A549 (cell line): Measurements from ENCODE around the gene SH3RF3. TPM values are rescaled to one million over a fixed set of nuclear protein-coding genes. Genes with fewer than 3 reads are reported as not detected.

Experiments
- ATAC-seq, 2 experiments: fragments of 200-7000 bp in 1 of 2; fragments of >200 bp in 1 of 2; cut with Nextera tagmentation in 1 of 2; cut with Tn5 transposase in 1 of 2; 3 replicates each; pipeline versions ENCODE4 v1.8.0 to v1.9.1; 2018 to 2020; ENCODE audit warnings: mild to moderate bottlenecking in 1 of 2, moderate library complexity in 1 of 2
- CTCF ChIA-PET: fragments of 300-600 bp; sonication (Branson Sonifier 250); formaldehyde crosslinking; extraction: SDS; loops from one replicate; lab custom pipeline; 2021; ENCODE audit warnings: antibody characterized with exemption, inconsistent platforms; lab: Yijun Ruan, JAX
- POLR2A ChIA-PET: fragments of 350-600 bp; formaldehyde crosslinking; extraction: SDS; loops from one replicate; lab custom pipeline; 2021; ENCODE audit warnings: antibody characterized with exemption, inconsistent platforms; lab: Yijun Ruan, JAX
- DNase-seq, 2 experiments: peaks; one replicate each; pipeline versions ENCODE4 v3.0.0 to v3.0.0-alpha.2; 2011 to 2016; ENCODE audit warnings: low read depth in 1 of 2, low spot score in 1 of 2
- FAIRE-seq: peaks from 2 replicates; lab custom pipeline; 2011; peaks lifted over from hg19 to GRCh38; lab: Jason Lieb, UNC
- H3K27ac ChIP-seq, 2 experiments: fragments of >200 bp; sonication (Bioruptor Twin); formaldehyde crosslinking; 3 replicates each; pipeline ENCODE4 v1.5.1; 2016 to 2017
- H3K4me1 ChIP-seq: fragments of >200 bp; sonication (Bioruptor Twin); formaldehyde crosslinking; 3 replicates; pipeline ENCODE4 v1.6.1; 2016
- H3K4me2 ChIP-seq: fragments of >200 bp; sonication (Bioruptor Twin); formaldehyde crosslinking; 3 replicates; pipeline ENCODE4 v1.6.1; 2016
- H3K4me3 ChIP-seq: fragments of >200 bp; sonication (Bioruptor Twin); formaldehyde crosslinking; 3 replicates; pipeline ENCODE4 v1.5.1; 2016
- H3K9me3 ChIP-seq: fragments of >200 bp; sonication (Bioruptor Twin); formaldehyde crosslinking; 3 replicates; pipeline ENCODE4 v1.6.1; 2016
- ATOH8 ChIP-seq: fragments of 250-450 bp; sonication (Bioruptor Pico); IDR thresholded peaks from 2 replicates; pipeline ENCODE4 v1.5.0; 2020; ENCODE audit warnings: low read depth, mild to moderate bottlenecking, moderate library complexity
- BHLHE40 ChIP-seq: IDR thresholded peaks from 2 replicates; pipeline ENCODE4 v1.6.1; 2012; ENCODE audit warnings: low read depth, low read length, inconsistent platforms
- CBX2 ChIP-seq: fragments of 200-600 bp; sonication (generic); IDR thresholded peaks from 2 replicates; pipeline ENCODE4 v1.6.1; 2016; ENCODE audit warnings: low read depth, mild to moderate bottlenecking, borderline replicate concordance
- CBX8 ChIP-seq: fragments of 200-600 bp; sonication (generic); IDR thresholded peaks from 2 replicates; pipeline ENCODE4 v1.6.1; 2016
- E2F6 ChIP-seq: IDR thresholded peaks from 2 replicates; pipeline ENCODE4 v1.6.1; 2012; ENCODE audit warnings: low read depth, borderline replicate concordance
- EP300 ChIP-seq, 2 experiments: fragments of >200 bp; sonication (Bioruptor Twin); formaldehyde crosslinking; IDR thresholded peaks; 2 replicates in 1 of 2; 3 replicates in 1 of 2; pipeline ENCODE4 v1.6.1; 2016 to 2017
- ESRRA ChIP-seq: fragments of 150-350 bp; IDR thresholded peaks from 2 replicates; pipeline ENCODE4 v1.6.1; 2014; ENCODE audit warnings: mild to moderate bottlenecking, low read length, borderline replicate concordance
- FOXS1 ChIP-seq: fragments of 250-450 bp; sonication (Bioruptor Pico); IDR thresholded peaks from 2 replicates; pipeline ENCODE4 v1.5.0; 2020; ENCODE audit warnings: mild to moderate bottlenecking, moderate library complexity
- HDAC2 ChIP-seq: fragments of 200-600 bp; sonication (generic); IDR thresholded peaks from 2 replicates; pipeline ENCODE4 v1.6.1; 2016
- HOXA7 ChIP-seq: fragments of 250-450 bp; sonication (Bioruptor Pico); IDR thresholded peaks from 2 replicates; pipeline ENCODE4 v1.5.0; 2020; ENCODE audit warnings: mild to moderate bottlenecking, moderate library complexity
- KDM5A ChIP-seq: fragments of 200-600 bp; sonication (generic); IDR thresholded peaks from 2 replicates; pipeline ENCODE4 v1.6.1; 2016; ENCODE audit warnings: antibody characterized with exemption, mild to moderate bottlenecking
- MAZ ChIP-seq: fragments of 150-350 bp; IDR thresholded peaks from 2 replicates; pipeline ENCODE4 v1.6.1; 2014; ENCODE audit warnings: antibody characterized with exemption, low read depth, low read length, borderline replicate concordance
- NPAS2 ChIP-seq: fragments of 250-450 bp; sonication (Bioruptor Pico); IDR thresholded peaks from 2 replicates; pipeline ENCODE4 v1.8.0; 2022; ENCODE audit warnings: mild to moderate bottlenecking, moderate library complexity, borderline replicate concordance
- PBX3 ChIP-seq: IDR thresholded peaks from 2 replicates; pipeline ENCODE4 v1.6.1; 2012
- POLR2AphosphoS2 ChIP-seq: conservative IDR thresholded peaks from 2 replicates; pipeline ENCODE4 v1.6.1; 2012; ENCODE audit warnings: low read length, improper control_type of control experiment, inconsistent platforms
- RAD21 ChIP-seq, 2 experiments: fragments of >200 bp in 1 of 2; sonication (Bioruptor Twin) in 1 of 2; formaldehyde crosslinking in 1 of 2; IDR thresholded peaks in 1 of 2; conservative IDR thresholded peaks in 1 of 2; 2 replicates in 1 of 2; 3 replicates in 1 of 2; pipeline ENCODE4 v1.6.1; 2012 to 2018; ENCODE audit warnings: inconsistent platforms in 1 of 2
- ZC3H11A ChIP-seq: fragments of 450-650 bp; IDR thresholded peaks from 2 replicates; pipeline ENCODE4 v1.6.1; 2014; ENCODE audit warnings: antibody characterized with exemption, mild to moderate bottlenecking
- ZFP36 ChIP-seq: fragments of 450-650 bp; IDR thresholded peaks from 2 replicates; pipeline ENCODE4 v1.6.1; 2014; ENCODE audit warnings: borderline replicate concordance; ENCODE audit not compliant: partially characterized antibody
- ZNF302 ChIP-seq: fragments of 250-450 bp; sonication (Bioruptor Pico); IDR thresholded peaks from 2 replicates; pipeline ENCODE4 v1.9.0; 2021; ENCODE audit warnings: inconsistent platforms, mild to moderate bottlenecking, moderate library complexity
- WGBS: methylation state at CpG from one replicate; pipeline ENCODE4 v1.1.6; 2017; ENCODE audit errors: missing lambda C conversion rate; 5-methylcytosine and 5-hydroxymethylcytosine counted together
- polyA plus RNA-seq, 4 experiments: library from polyadenylated mRNA; depleted of rRNA in 3 of 4; stranded (reverse); fragments of >200 nt; fragmentation: RNase III in 1 of 4; extraction: RNeasy Plus Mini Kit Qiagen cat#74134 plus additional on column Dnase treatment in 1 of 4; gene quantifications; 2 replicates in 3 of 4; 3 replicates in 1 of 4; pipeline ENCODE4 v1.2.3, GENCODE V29; 2011 to 2017
- TF ChIP-seq, protein P1 (sequence below): fragments of >200 bp; sonication (Bioruptor Twin); formaldehyde crosslinking; IDR thresholded peaks from 3 replicates; pipeline ENCODE4 v1.6.1; 2016

Gene SH3RF3
- polyA plus RNA-seq, 2 of the 4 experiments (the other 2 are of a cell fraction) = 0.04 to 0.21 TPM

DNA sequence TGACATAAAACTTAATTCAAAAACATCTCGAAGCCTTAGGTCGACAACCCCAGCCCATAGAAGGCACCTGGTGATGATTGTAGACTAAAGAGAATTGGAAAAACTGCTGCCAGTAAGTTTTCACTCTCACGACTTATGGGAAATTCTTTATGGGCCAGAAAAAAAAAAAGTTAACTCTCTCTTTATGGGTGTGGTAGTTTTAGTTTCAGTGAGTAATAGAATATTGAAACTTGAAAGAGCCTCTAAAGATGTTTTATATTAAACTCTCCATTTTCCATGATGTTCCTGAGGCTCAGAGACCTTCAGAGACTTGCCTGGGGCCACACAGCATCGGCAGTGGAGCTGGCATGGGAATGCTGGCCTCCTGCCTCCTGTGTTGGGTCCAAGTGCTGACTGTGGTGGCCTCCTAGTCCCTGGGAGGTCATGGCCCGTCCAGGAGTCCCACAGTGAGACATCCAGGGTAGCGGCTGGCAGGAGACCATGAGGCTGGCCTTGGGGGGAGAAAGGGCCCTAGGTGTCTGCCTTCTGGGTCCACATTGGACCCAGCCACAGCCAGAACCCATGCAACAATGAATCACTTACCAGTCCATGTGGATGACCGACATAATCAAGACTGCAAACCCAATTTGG is 325.9 kb downstream of the SH3RF3 start:
- POLR2A ChIA-PET = no interaction called here
- H3K4me3 ChIP-seq = no peak overlapping the region
- FAIRE-seq = no peak
- H3K4me2 ChIP-seq = no peak overlapping the region
- no peaks in the 10 kb centered on the region for H3K4me1 ChIP-seq
- TF ChIP-seq MAZ (no peak), HDAC2 (no peak)
- TF ChIP-seq, protein P1, sequence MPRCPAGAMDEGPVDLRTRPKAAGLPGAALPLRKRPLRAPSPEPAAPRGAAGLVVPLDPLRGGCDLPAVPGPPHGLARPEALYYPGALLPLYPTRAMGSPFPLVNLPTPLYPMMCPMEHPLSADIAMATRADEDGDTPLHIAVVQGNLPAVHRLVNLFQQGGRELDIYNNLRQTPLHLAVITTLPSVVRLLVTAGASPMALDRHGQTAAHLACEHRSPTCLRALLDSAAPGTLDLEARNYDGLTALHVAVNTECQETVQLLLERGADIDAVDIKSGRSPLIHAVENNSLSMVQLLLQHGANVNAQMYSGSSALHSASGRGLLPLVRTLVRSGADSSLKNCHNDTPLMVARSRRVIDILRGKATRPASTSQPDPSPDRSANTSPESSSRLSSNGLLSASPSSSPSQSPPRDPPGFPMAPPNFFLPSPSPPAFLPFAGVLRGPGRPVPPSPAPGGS = no peak
- TF ChIP-seq, all 56 proteins: peak for 0
- H3K27ac ChIP-seq = no peak overlapping the region
- 41% methylated on average over 7 of the region's 7 CpGs for WGBS
- no peaks in the 10 kb centered on the region for H3K9me3 ChIP-seq
- CTCF ChIA-PET = interaction anchor here (1.5 kb wide), 1 partner anchor 326 kb away, joined by 3 read pairs; the partner anchor contains the start of gene SH3RF3
- DNase-seq (no peak), ATAC-seq (no peak)

DNA sequence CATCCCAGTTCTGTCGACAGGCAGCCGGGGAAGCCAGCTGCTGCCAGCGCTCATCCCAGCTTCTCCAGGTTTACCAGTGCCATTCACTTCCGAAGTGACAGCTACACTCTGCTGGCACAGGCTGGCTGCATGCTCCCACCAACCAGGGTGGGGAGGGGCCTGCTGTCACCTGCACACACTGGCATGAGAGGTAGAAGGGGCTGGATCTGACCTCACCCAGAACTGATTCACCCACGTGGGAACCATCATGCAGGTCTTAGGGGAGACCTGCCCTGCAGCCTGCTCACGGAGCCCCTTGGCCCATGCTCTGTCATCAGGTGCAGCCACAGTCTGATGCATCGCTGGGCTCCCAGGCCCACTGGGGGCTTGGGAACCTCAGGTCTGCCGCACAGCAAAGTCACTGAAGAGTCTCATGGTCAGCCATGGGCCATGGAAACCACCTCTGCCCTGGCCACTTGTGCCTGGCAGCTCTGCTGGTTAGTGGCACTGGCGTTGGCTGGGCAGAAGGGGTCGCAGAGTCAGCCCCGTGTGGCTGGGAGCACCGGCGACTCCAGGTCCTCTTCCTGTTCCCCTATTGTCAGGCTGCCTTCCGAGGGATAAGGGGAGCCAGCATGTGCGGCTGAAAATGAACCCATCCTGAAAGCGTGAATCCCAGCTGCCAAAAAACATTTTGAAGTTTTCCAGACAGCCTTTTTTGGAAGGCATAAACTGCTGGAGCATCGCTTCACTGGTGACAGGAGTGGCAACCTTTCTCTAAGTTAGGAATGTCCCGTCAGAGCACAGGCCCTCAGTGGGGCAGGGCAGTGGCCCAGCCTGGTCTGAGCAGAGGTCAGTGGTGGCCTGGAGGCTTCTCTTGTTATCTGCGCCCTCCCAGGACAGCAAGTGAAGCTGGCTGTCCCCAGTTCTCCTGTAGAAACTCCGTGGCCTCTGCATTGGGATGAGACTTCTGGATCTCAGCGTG is 327.0 kb downstream of the SH3RF3 start:
- Histone ChIP-seq H3K27ac (no peak overlapping the region), H3K9me3 (no peaks in the 10 kb centered on the region), H3K4me3 (no peak overlapping the region)
- CTCF ChIA-PET = interaction anchor here (0.7 to 1.5 kb wide), 2 partner anchors 327 kb away, joined by 3 read pairs; partner anchors contain the start of gene SH3RF3
- TF ChIP-seq RAD21 (conservative IDR thresholded peaks at IDR 0.05 in 1 of 2, IDR thresholded peaks at IDR 0.05 in 1 of 2) (no peak), NPAS2 (CRISPR knock-in tag) (no peak), KDM5A (no peak), CBX2 (no peak), PBX3 (no peak), ZNF302 (no peak), ESRRA (no peak), CBX8 (no peak), HDAC2 (no peak), POLR2AphosphoS2 (no peak), ATOH8 (CRISPR knock-in tag) (no peak), ZFP36 (no peak), E2F6 (no peak), BHLHE40 (no peak), ZC3H11A (no peak), HOXA7 (CRISPR knock-in tag) (no peak), FOXS1 (CRISPR knock-in tag) (no peak), EP300 (IDR thresholded peaks at IDR 0.05) (no peak)
- TF ChIP-seq, all 56 proteins: peak for 0
- FAIRE-seq (no peak), DNase-seq (no peak), ATAC-seq (no peak)
- POLR2A ChIA-PET = no interaction called here
- no peak overlapping the region for H3K4me2 ChIP-seq
- H3K4me1 ChIP-seq = no peaks in the 10 kb centered on the region
- 72% methylated on average over 13 of the region's 21 CpGs for WGBS
